HG03060 (cell line): Measurements from ENCODE around the gene SLC26A9.

Experiments used
- ATAC-seq: cut with Tn5 transposase; IDR thresholded peaks from one replicate; pipeline ENCODE4 v1.9.1; 2021; ENCODE audit warnings: low read depth, moderate number of reproducible peaks; ENCODE audit not compliant: unreplicated experiment

Gene SLC26A9

DNA sequence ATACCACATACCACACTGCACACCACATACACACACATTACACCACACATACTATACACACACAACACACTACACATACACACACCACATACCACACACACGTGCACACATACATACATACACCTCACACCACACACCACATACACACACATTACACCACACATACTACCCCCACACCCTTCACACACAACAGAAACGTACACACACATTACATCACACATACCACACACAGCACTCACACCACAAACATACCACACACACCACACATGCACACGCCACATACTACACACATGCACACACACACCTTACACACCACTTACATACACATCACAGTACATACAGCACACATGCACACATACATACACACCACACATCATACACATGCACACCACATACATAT is 31.5 kb upstream of the SLC26A9 start:
- no peak for ATAC-seq

DNA sequence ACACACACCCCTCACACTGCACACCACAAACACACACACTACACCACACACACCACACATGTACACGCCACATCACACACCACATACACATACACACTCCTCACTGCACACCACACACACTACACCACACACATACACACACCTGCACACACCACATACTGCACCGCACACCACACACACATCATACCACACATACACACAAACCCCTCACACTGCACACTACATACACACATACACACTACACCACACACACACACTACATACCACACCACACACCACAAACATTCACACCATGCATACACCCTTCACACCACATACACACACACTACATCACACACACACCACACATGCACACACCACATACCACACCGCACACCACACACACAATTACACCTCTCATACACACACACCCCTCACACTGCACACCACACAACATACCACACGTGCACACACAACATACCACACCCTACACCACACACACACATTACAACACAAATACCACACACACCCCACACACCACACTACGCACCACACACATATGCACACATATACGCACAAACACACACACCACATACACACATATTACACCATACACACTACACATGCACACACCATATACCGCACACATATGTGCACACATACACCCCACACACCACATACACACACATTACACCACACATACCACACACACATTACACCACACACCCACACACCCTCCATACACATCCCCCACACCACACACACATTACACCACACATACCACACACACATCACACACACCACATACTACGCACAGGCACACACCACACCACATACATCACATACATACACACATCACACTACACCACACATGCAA is 30.3 kb upstream of the SLC26A9 start:
- no peak for ATAC-seq

DNA sequence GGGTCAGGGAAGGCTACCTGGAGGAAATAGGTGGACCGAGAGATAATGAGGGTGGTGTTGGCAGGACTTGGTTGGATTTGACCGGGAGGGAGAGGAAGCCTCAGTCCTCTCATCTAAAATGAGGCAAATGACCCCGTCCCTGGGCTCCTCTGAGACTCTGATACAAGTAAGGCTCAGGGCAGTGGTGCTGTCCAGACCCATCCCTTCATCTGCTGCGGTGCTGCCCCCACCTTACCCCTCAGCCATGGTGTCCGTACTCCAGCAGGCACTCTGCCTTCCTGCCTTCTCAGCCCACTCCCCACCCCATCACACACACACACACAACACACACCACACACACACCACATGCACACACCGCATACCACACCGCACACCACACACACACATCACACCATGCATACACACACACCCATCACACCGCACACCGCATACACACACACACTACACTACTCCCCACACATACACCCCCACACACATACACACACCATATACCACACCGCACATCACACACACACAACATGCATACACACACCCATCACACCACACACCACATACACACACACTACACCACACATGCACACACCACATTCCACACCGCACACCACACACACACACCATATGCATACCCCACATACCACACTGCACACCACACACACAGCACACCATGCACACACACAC is 29.4 kb upstream of the SLC26A9 start:
- ATAC-seq = no peak

DNA sequence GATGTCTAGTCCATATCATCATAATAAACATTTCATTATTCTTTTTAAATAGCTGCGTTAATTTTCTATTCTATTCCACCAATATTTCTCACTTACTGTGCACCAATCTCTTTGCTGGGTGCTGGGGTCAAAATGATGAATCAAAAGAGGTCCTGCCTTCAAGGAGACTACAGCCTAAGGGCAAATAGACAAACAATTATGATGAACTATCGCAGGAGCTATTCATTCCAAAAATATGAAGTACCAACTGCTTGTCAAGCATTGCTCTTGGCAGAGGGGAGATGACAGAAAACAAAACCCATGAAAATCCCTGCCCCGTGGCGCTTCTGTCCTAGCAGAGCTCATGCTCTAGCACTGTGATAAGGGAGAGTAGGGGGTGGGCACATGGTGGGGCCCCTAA is 28.8 kb upstream of the SLC26A9 start:
- no peak for ATAC-seq

DNA sequence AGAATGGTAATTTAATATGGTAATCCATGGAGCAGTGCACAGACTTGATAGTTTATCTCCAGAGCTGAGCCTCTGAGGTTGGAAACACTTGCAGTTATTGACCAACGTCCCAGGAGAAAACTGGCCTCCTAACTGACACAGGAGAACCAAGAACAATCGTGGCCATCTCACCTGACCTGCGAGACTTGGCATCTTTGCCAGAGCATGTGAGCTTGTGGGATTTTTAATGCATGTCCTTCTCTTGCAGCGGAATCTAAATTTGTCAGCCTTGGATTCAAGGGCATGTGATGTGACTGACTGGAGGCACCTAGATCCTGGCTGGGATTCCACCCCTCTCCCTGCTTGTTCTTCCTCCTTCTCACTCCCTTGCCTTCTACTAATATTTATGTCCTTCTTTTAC is 27.8 kb upstream of the SLC26A9 start:
- no peak for ATAC-seq

DNA sequence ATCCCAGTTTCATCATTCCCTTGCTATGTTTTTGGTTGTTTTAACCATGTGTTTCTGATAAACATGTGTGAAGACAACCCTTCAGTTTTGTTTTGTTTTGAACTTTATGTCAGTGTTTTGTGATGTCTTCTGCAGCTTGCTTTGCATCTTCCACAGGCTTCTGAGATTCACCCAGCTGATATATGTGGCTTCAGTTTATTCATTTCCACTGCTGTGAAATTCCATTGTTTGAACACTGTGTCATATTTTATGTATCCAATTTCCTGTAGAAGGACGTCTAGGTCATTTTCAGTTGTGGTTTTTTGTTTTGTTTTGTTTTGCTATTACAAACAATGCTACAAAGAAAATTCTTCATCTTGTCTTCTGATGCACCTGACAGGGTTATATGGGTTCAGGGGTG is 27.2 kb upstream of the SLC26A9 start:
- no peak for ATAC-seq

DNA sequence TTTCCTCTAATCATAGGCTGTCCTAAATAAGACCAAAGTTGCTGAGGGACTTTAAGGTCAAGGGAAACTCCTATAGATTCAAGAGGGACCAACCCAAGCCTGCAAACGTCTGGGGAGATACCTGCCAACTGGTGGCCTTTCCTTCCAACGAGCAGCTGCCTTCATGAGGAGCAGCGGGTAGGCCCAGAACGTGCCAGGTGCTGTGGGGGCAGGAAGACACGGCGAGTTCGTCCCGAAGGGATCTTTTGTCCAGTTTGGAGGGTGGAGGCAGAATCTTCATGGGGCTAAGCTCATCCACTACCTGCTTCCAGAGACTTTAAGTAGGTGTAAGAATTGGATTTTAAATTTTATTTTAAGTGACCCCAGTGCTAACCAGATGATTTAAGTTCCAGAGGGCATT is 26.0 kb upstream of the SLC26A9 start:
- no peak for ATAC-seq

DNA sequence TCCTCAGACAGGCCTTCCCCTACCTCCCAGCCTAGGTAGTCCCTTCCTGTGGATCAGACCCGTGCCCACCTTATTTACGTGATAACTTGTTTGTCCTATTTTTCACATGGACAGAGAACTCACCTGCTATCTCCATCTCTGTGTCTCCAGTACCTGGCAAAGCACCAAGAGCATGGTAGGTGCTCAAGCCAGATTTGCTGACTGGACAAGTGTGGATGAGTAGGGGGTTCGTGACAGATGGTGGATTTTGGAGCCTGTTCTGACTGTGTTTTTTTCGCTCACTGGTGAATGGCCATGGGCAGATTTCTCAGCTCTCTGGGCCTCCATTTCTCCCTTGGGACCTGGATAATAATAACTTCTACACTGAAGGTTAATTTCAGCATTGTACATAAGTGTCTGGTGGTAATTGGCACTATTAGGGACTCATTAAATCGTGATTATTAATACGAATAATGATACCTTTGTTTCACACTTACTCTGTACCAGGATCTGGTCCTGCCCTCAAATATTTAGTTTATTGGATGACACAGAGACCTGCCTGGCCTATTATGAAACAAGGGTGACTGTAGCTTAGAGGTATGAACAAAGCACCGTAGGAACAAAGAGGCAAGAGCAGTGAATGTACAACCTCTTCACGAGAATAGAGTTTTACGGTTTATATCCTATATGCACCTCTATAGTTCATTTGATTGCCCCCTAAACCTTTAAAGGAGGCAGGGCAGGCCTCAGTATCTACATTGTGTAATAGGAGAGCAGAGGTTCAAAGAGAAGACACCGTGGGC is 24.5 kb upstream of the SLC26A9 start:
- no peak for ATAC-seq

DNA sequence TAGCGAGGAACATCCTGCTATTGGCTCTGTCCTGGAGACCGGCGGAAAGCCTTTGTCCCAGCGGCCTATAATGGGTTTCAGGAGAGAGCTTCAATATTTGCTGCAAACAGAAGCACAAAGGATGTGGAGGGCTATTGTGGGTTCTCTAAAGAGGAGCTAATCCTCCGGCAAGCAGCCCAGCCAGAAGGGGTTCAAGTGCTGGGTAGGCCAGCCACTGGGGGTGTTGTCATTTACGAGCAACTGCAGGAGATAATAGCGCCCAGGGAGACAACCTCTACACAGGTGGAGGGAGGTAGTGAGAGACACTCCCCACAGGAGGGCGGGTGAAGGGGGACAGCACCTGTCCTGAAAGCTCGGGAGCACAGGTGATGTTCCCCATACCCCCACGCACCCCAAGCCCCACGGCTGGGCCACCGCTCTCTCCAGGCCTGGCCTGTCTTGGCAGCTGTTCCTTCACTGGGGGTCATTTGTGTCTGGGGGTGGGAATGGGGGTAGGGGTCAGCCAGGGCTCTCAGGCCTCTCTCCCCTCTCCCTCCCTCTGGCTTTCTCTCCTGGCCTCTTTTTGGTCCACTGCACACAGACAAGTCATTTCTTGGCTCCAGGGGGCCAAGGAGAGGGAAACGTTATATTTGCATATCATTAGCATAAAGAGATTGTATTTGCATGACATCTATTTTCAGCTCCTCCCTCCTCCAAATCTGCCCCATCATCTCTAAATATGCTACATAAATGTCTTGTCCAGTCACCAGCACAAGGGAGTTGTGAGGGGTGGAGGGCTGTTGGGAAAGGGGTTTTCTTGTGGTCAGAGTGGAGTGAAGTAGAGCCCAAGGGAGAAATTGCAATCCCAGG is 22.0 kb upstream of the SLC26A9 start:
- ATAC-seq = no peak

DNA sequence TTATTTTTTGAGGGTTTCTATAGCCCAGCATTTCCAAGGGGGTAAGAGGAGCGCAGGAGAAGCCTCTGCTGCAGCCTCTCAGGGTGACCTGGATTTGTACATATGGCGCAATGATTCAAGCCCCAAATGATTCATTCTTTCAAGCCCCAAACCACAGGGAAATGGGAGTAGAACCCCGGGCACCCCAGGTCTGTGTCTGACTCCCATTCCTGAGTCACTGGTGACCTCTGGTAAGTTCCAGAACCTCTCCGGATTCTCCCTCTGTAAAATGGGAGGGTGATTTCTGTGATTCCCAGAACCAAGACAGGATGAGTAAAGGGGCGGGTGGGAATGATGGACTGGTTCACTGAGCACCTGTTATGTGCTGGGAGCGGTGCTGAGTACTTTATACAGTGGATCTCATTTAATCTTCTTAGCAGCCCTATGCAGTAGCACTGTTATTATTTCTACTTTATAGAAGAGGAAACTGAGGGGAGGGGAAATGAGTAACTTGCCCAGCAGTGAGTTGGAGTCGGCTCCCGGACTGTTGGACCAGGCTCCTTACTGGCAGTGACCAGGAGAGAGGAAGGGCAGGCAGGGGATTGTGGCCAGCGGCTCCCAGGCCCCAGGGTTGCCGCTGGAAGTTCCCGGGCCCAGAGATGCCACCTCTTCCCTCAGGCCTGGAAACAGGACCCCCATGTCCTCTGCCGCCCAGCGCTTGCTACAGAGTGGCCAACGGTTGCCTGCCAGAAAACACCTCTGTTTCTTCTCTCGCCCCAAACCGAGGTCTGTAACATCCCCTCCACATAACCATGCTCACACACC is 20.3 kb upstream of the SLC26A9 start:
- no peak for ATAC-seq

DNA sequence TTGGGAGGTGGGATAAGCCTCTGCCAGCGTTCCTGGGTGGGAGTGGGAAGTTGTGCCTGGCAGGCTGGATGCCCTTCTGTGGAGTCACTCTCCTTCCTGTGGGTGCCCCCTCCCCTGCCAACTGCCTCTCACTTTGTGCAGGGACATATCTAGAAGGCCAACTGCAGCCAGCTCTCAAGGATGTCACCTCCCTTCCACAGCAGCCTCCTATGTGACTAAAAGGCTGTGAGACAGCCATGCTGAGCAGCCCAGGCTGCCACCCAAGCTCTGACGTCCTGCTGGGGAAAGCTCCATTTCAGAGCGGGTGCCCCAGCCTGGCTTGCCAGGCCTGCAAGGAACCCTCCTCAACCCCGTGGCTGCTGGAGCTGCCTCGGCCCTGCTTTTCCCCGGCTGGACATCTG is 19.6 kb upstream of the SLC26A9 start:
- ATAC-seq = no peak

DNA sequence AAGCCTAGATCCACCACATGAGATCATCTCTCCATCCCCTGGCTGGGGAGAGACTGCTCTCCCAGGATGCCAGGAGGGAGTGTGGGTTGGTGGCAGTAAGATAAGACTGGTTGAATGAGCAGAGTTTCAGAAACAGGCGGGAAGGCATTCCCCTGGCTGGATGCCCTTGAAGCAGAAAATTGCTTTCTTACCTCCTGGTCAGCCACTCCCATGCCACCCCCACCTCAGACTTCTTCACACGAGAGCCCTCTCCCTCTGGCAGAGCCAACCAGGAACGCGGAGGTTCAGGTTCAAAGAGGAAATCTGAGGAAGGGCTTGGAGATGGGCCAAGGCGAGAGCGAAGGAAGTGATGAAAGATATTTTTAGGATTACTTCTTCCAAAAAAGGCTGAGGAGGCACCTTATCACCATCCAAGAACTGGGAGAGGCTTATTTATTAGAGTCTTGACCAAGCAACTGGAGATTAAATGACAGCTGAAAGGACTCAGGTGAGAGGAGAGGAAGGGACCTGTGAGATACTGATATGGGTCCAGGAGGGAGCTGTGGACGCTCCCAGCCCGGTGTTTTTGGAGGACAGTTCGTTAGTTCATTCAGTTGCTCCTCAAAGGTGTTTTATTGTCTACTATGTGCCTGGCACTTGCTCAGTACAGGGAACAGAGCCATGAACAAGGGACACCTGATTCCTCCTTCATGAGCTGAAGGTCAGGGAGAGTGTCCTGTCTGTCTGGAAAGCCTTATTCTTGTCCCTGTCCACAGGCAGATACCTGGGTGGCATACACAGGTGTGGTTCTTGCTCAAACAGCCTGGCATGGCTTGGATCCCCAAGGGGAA is 18.9 kb upstream of the SLC26A9 start:
- ATAC-seq = no peak

DNA sequence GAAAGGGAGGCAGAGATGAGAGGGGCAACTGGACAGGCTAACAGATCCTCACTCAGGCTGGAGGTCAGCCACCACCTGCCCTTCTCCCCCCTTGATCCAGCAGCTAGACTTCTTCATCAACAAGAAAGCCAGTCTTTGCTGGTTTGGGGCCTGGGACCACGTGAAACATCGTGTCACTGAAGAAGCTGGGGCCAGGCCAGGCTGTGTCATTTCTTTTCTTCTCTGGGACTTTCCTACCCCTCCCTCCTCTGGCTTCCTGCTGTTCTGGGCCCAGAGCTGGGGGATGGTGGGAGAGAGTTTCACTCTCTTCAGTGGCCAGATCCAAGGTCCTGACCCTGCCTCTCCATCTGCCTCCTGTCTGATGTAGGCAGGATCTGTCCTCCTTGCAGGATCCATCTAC is 18.1 kb upstream of the SLC26A9 start:
- ATAC-seq = no peak

DNA sequence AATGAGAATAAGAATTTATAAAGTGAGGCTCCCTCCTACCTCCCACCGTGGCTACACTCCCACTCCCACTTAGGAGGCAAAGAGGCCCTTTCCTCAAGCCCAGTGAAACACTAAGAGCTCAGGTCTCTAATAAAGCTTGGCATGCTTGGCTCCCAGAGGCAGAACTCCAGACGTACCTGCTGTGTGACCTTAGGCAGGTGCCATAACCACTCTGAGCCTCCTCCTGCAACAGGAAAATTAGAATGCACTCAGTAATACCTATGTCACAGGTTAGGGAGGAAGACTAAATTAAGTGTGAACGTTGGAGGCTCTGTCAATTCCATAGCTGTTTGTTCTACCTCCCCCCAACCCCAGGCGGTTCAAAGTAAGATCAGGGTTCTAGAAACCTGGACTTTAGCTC is 16.5 kb upstream of the SLC26A9 start:
- no peak for ATAC-seq

DNA sequence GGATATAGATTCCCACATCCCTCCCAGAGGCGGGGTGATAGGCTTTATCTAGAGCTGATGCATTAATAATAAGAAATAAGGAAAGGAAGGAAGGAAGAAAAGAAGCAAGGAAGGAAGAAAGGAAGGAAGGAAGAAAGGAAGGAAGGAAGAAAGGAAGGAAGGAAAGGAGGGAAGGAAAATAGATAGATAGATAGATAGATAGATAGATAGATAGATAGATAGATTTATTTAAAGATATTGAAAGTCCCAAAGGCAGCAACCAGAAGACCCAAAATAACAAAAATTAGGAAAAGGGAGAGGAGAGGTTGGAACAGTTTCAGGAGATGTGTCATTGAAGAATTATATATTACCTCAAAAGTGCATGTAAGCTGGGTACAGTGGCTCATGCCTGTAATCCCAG is 12.2 kb upstream of the SLC26A9 start:
- ATAC-seq = no peak

DNA sequence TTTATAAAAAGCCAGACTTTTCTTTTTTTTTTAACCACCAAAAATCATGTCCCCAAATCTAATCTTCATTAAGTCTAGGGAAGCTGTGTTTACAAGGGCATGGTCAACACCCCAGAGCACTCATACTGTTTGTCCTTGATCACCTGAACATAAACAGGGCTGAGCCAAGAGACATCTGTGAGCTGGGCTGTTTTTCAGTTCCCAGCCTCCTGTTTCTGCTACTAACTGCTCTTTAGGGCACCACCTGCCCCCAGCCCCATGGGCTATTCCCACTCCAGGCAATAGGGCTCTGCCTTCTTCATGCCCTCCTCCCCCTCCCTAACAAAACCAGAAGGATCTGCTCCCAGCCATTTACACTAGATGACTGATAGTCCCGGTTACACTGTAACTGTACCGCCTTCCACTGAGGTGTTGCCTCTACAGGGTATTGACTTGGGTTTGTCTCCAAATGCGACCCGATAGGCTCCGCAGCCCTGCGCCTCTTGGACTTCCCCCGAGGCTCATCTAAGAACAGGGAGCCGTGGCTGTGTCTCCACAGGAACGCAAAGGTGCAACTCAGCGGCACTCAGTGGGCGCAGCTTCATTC is 11.7 kb upstream of the SLC26A9 start:
- ATAC-seq = no peak

DNA sequence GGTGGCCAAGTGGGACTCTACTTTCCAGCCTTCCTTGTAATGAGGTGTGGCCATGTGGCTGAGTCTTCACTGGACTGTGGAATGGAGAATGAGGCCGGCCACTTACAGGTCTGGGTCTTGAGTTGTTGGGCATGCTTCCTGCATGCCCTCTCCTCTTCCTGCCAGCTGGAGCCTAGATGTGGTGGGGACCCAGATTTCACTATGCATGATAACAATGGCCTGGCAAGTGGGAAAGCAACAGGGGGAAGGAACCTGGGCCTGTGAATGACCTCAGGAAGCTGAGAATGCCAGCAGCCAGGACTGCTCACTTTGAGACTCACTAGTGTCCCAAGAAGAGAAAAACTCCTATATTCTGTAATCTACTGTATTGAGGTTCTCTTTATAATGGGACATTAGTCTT is 8.5 kb upstream of the SLC26A9 start:
- no peak for ATAC-seq

DNA sequence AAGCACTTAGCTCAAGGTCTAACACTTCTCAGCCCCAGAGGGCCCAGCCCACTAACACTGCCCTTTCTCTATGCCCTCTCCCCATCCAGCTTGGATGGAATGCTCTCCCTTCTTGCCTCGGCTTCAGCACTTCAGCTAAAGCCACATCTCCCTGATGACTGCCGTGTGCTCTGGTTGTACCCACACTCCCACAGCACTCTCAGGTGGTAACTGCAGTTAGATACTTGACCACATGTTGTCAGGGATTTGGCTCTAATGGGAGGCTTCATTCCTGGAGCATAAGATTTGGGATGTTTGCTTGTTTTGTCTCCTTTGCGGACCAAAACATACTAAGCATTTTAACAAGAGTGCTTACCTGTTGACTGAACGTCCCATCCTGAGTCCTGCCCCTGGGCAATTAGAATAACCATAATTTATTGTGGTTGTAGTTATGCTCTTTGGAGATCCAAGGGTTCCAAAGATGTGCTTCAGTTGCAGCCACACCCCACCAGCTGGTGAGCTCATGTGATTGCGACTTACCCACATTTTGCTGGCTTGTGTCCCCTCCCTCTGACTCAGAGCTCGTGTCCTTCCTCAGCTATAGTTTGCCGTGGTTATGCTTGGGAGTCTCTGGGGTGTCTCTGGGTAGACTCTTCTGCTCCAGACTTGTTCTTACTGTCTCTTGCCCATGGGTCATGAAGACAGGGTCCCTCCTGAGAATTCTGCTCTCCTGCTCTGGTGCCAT is 7.7 kb upstream of the SLC26A9 start:
- no peak for ATAC-seq
